G401 (cell line): Measurements from ENCODE around the gene MGAT5. TPM values are rescaled to one million over a fixed set of nuclear protein-coding genes. Genes with fewer than 3 reads are reported as not detected.

ENCODE experiments used
- DNase-seq: peaks from one replicate; pipeline ENCODE4 v3.0.0-alpha.2; 2015; ENCODE audit warnings: low spot score
- in situ Hi-C: cut with HindIII; loops from 2 replicates; pipeline ENCODE4 v1.10.0; 2016; ENCODE audit warnings: low sequenced_read_pairs, mixed read lengths
- total RNA-seq: library from RNA; depleted of rRNA; stranded (reverse); fragments of >200 nt; shearing (Covaris generic); gene quantifications from 2 replicates; pipeline ENCODE4 v1.2.3, GENCODE V29; 2014

Gene MGAT5
- total RNA-seq, 1 experiment from 2014 or later, result 0.07 TPM

DNA sequence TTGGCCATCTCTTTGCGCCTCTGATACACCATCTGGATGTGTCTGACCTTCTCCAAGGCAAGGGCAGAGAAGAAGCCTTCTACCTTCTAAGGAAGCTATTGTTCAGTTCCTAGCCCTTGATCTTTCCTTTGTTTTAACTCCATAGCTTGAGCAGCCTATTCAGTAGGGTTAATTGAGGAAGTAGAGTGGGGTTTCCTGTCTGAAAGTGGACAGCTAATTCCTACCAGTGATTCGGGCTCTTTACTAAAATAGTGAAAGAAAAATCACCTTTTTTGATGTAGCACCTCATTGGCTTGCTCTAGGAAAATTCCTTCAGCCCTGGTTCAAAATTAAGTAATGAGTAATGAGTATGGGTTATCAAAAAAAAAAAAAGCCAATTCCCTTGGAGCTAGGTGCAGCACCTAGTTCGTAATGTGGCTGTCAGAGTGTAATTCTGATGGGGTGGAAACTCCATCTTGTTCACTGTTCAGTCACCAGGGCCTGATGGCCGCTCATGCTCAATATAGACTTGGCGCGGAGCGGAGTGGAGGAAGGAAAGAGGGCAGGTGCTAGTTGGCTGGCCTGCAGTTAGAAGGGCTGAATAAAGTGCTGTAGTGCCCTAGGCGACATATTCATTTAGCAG, 2.9 kb upstream of the MGAT5 start:
- no peak for DNase-seq
- in situ Hi-C loops, result no loop called here

DNA sequence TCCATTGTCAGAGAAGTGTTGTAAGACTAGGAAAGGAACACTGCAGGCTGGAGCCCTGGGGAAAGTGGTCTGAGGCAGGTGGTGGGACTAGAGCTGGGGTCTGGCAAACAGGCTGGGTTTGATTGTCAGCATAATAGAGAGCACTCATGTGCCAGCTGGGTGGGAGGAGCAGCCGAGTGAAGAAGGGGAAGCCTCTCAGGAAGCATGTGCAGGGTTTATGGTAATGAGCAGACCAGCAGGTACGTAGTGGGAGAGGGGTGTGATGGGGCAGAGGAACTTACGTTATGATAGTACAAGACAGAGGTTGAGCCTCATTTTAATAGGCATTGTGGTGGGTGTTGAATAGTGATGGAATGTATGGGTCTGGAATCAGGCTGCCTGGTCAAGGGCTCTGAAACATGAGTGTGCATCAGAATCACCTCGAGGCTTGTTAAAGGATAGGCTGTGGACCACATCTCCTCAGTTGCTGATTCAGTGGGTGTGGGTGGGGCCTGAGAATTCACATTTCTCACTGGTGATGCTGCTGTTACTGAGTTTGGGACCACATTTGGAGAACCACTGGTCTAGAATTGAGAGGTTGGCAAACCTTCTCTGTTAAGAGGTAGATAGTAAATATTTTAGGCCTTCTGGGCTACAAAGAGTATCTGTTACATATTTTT, 1.7 kb upstream of the MGAT5 start:
- DNase-seq, result no peak
- in situ Hi-C loops, result no loop called here

GRCh38 chr2:134253117-134253704, 661 bp upstream of the MGAT5 start:
- in situ Hi-C loops, result no loop called here
- no peak for DNase-seq

DNA sequence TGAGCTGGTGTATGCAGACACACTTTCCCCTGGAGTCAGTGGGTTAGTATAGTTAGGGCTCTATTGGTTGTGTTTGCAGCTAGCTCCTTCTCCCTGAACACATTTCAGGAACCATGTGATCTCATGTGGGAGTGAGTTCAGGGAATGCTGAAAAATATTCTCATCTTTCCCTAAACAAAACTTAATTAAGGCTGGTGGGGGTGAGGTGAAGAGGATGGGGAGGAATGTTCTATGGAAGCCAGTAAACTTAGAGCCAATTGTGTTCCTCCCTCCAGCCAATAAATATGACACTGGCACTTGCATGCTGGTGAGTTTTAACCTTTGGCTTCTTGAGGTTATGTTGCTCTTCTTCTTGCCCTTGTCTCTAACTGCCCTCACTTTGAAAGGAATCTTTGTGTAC, 952 bp downstream of the MGAT5 start:
- DNase-seq, result no peak
- in situ Hi-C loops, result no loop called here

- in situ Hi-C loops, result no loop called here
- no peak for DNase-seq
These were observed 3.1 kb downstream of the MGAT5 start for GRCh38 chr2:134256956-134257355.

GRCh38 chr2:134257509-134257908, 3.6 kb downstream of the MGAT5 start:
- in situ Hi-C loops, result no loop called here
- no peak for DNase-seq

DNA sequence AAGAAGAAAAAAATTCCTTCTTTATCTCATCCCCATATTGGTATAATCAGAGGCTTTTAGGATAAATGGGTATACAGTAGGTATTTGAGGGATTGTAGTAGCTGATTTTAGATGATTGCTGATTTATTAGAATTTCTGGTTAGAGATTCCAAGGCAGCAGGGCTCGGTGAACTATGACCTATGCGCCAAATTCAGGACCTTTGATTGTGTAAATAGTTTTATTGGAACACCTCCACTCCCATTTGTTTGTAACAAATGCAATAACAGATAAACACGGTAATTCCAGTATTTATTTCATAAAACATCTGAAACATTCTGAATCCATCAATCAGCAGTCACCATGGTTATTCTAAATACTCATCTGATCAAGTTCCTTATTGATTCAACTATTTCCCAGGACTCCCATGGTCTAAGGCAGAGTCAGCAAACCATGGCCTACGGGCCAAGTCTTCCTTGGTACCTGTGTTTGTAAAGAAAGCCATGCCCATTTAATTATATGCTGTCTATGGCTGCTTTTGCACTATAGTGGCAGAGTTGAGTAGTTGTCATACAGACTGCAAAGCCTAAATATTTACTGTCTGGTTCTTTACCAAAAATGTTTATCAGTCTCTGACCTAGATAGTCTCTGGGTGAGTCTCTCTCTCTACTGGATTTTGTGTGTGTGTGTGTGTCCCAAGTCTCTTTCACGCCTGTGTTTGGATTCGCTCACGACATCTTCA, 4.3 kb downstream of the MGAT5 start:
- in situ Hi-C loops, result no loop called here
- no peak for DNase-seq

- in situ Hi-C loops, result no loop called here
- DNase-seq, result peak; percentile 46
These were observed 5.0 kb downstream of the MGAT5 start for GRCh38 chr2:134258684-134259388.

- in situ Hi-C loops, result no loop called here
- DNase-seq, result peak; percentile 82
These were observed 5.7 kb downstream of the MGAT5 start for GRCh38 chr2:134259571-134259970.

DNA sequence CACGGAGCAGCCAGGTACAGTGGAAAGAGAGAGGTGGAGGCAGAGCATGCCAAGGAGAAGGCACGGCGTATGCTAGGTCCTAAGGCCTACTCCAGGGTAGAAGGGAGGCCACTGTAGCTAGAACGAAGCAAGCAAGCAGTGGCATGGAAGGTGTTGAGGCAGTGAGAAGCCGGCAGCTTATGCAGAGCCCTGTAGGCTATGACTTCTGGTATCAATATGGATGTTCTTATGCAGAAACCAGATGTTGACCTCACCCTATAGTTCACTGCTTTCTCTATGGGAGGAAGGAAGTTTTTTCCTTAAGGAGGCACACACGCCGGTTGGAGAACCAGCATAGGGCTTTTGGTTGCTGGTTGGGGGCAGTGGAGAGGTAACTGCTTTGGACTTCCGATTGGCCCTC, 6.1 kb downstream of the MGAT5 start:
- in situ Hi-C loops, result no loop called here
- no peak for DNase-seq

- in situ Hi-C loops, result no loop called here
- peak; percentile 65 for DNase-seq
These were observed 6.8 kb downstream of the MGAT5 start for GRCh38 chr2:134260713-134261112.

DNA sequence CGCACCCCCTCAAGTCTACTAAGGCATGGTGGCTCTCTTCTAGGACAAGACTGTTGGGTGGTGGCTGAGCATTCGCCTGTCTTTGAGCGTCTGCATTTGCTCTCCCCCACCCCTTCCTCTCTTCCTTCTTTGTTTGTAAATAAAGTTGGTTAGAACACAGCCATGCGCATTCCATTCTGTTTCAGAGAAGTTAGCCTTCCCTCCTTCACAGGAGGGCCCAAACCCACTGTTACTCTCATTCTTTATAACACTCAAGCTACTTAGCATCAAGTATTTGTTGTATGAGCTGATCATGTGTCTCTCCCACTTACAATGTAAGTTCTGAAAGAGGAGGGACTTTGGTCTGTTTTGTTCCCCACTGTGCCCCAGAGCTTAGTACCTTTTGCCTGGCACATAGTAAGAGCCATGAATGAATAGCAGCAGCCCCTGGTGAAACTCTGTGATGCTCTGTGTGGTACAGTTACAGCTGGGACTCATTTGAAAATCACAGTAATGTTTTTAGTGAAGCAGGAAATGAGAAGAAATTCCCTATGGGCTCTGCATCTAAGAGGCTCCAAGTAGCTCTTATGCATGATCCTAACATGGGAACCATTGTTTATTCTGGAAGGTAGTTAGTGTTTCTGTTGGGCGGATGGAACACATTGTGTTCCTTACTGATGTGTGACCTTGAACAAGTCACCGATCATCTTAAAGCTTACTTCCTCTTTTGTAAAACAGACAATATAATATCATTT, 7.7 kb downstream of the MGAT5 start:
- DNase-seq, result no peak
- in situ Hi-C loops, result no loop called here

- in situ Hi-C loops, result no loop called here
- DNase-seq, result no peak
These were observed 8.8 kb downstream of the MGAT5 start for GRCh38 chr2:134262684-134263083.

GRCh38 chr2:134268265-134268664, 14.4 kb downstream of the MGAT5 start:
- in situ Hi-C loops, result no loop called here
- peak; percentile 45 for DNase-seq

DNA sequence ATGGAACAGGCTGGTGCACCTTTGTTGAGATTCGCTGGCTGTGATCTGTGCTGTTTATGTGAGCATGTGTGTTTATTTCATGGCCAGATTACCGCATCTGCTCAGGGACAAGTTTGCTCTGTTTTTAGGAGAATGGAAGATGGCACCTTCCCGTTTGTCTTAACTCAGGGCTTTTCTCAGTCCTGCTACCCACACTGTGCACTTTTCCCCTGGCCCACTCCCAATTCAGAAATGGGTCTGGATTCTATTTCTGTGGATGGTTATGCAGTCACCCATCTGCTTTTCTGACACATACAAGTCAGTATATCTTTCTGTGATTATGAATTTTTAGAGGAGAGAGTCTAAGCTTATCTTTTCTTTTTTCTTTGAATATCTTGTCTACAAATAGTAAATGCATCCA, 15.4 kb downstream of the MGAT5 start:
- no peak for DNase-seq
- in situ Hi-C loops, result no loop called here

DNA sequence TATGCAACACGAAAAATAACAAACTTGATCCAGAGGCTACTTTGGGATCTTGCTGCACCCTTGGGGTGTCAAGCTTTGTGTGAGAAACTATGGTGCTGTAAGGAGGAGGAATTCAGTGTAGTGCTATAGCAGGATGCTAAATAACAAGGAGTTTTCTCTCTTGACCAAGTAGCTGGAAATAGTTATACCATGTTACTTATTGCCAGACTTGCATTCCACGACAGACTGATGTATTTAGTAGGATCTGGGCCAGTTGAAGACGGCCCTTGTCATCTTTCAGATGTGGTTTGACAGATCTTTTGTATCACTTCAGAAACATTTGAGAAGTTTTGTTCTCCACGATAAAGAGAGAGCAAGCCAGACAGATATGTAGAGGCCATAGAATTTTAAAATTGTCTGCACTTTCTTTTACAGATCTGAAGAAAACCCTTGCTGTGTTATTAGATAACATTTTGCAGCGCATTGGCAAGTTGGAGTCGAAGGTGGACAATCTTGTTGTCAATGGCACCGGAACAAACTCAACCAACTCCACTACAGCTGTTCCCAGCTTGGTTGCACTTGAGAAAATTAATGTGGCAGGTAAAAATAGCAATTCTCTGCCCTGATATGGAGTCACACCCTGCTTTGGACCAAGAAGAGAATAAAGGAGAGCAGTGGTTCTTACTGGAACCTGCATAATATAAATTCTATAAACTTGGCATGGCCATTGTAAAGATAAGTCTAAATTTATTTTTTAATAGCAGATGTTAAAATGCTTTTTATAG, 16.3 kb downstream of the MGAT5 start:
- in situ Hi-C loops, result no loop called here

DNA sequence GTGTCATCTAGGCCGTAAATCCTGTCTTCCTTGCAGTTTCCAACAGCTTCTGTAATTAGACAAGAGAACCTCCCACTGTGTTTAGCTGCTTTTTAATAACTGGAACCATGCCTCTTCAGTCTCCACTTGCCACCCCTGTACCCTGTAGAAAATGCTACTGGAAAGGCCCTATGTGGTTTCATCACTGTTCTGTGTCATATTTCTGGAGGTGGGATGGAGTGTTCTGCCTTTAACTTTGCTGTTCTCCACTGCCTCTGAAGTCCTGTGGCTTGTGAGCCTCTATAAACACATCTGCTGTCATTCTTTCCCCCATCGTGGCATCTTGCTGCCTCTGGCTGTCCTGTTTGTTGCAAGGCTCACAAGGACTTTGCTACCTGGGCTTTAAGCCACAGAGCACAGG, 17.9 kb downstream of the MGAT5 start:
- DNase-seq, result peak; percentile 49
- in situ Hi-C loops, result no loop called here

More for the DNA sequence above, 16.3 kb downstream of the MGAT5 start:
- no peak for DNase-seq

DNA sequence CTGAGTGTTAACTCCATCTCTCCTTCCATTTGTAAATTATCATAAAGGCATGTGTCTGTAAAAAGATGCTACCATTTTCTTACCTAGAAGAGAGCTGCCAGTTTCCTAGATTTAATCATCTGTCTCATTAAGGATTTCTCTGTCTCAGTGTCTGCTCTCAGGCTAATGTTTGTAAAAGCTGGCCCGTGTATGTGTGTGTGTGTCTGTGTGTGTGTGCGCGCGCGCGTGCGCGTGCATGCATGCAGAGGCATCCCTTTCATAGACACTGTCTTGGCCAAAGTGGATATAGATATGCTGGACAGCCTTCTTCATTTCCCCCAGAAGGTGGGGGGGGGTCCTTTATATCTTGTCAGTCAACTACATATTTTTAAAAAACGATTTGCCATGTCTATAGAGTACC, 18.9 kb downstream of the MGAT5 start:
- DNase-seq, result no peak
- in situ Hi-C loops, result no loop called here
